ENCODE measurements around the gene SNRNP200.

GRCh38 chr2:96231316-96231715 lies 74.0 kb downstream of the SNRNP200 start:
- TF ChIP-seq POLR2AphosphoS5 (IDR thresholded peaks at IDR 0.05; ENCODE audit: low read depth, low read length) = no peak
- no peak for TF ChIP-seq POLR2A (IDR thresholded peaks at IDR 0.05; ENCODE audit: low read depth, low read length)

Data from GM12891 (cell line).